HepG2 (cell line): ENCODE results near the gene NAV3.

ENCODE experiments used
- MYC ChIP-seq: sonication (generic); formaldehyde crosslinking; IDR thresholded peaks from 2 replicates; pipeline ENCODE4 v1.9.0; 2021; ENCODE audit warnings: missing genetic modification reagents, borderline replicate concordance
- ZFP1 ChIP-seq: IDR thresholded peaks from 2 replicates; pipeline ENCODE4 v1.6.1; 2016
- TF ChIP-seq, protein P1 (sequence below): sonication (generic); formaldehyde crosslinking; IDR thresholded peaks from 2 replicates; pipeline ENCODE4 v1.5.1; 2020; ENCODE audit warnings: mild to moderate bottlenecking, moderate library complexity, missing genetic modification reagents
- TF ChIP-seq, protein P2 (sequence below), 2 experiments: IDR thresholded peaks; 2 replicates each; pipeline ENCODE4 v1.6.1; 2011 to 2012; ENCODE audit warnings: low read length in 2 of 2, borderline replicate concordance in 1 of 2, low read depth in 1 of 2, mild to moderate bottlenecking in 1 of 2, moderate library complexity in 1 of 2

DNA sequence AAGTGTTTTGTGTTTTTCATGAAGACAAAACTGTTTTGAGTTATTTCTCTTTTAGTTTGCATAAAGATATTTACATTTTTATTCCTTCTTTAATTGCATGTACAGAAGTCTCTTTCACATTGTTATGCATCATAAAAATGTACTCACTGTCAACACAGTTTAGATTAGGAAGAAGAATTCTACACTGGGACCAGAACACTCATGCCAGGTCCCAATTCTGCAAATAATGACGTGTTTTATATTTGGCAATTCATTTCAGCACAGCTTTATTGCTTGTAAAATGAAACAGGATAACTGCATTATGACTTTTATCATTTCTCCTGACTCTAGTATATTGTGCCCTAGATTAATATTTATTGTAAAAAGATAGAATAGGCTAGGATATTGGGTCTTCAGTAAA lies 369.2 kb downstream of the NAV3 start:
- TF ChIP-seq, protein P1, sequence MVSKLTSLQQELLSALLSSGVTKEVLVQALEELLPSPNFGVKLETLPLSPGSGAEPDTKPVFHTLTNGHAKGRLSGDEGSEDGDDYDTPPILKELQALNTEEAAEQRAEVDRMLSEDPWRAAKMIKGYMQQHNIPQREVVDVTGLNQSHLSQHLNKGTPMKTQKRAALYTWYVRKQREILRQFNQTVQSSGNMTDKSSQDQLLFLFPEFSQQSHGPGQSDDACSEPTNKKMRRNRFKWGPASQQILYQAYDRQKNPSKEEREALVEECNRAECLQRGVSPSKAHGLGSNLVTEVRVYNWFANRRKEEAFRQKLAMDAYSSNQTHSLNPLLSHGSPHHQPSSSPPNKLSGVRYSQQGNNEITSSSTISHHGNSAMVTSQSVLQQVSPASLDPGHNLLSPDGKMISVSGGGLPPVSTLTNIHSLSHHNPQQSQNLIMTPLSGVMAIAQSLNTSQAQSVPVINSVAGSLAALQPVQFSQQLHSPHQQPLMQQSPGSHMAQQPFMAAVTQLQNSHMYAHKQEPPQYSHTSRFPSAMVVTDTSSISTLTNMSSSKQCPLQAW, result no peak
- no peak for TF ChIP-seq MYC
- TF ChIP-seq ZFP1 (CRISPR knock-in tag), result no peak
- TF ChIP-seq, protein P2, sequence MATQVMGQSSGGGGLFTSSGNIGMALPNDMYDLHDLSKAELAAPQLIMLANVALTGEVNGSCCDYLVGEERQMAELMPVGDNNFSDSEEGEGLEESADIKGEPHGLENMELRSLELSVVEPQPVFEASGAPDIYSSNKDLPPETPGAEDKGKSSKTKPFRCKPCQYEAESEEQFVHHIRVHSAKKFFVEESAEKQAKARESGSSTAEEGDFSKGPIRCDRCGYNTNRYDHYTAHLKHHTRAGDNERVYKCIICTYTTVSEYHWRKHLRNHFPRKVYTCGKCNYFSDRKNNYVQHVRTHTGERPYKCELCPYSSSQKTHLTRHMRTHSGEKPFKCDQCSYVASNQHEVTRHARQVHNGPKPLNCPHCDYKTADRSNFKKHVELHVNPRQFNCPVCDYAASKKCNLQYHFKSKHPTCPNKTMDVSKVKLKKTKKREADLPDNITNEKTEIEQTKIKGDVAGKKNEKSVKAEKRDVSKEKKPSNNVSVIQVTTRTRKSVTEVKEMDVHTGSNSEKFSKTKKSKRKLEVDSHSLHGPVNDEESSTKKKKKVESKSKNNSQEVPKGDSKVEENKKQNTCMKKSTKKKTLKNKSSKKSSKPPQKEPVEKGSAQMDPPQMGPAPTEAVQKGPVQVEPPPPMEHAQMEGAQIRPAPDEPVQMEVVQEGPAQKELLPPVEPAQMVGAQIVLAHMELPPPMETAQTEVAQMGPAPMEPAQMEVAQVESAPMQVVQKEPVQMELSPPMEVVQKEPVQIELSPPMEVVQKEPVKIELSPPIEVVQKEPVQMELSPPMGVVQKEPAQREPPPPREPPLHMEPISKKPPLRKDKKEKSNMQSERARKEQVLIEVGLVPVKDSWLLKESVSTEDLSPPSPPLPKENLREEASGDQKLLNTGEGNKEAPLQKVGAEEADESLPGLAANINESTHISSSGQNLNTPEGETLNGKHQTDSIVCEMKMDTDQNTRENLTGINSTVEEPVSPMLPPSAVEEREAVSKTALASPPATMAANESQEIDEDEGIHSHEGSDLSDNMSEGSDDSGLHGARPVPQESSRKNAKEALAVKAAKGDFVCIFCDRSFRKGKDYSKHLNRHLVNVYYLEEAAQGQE (IDR thresholded peaks at IDR 0.05; ENCODE audit: borderline replicate concordance in 1 of 2, low read depth in 1 of 2, low read length in 2 of 2), result no peak
